GM18511 (cell line): ENCODE data around the gene LARP4B.

Experiments
- ATAC-seq: cut with Tn5 transposase; IDR thresholded peaks from one replicate; pipeline ENCODE4 v1.9.1; 2021; ENCODE audit warnings: mild to moderate bottlenecking, moderate library complexity; ENCODE audit not compliant: unreplicated experiment

The LARP4B gene

DNA sequence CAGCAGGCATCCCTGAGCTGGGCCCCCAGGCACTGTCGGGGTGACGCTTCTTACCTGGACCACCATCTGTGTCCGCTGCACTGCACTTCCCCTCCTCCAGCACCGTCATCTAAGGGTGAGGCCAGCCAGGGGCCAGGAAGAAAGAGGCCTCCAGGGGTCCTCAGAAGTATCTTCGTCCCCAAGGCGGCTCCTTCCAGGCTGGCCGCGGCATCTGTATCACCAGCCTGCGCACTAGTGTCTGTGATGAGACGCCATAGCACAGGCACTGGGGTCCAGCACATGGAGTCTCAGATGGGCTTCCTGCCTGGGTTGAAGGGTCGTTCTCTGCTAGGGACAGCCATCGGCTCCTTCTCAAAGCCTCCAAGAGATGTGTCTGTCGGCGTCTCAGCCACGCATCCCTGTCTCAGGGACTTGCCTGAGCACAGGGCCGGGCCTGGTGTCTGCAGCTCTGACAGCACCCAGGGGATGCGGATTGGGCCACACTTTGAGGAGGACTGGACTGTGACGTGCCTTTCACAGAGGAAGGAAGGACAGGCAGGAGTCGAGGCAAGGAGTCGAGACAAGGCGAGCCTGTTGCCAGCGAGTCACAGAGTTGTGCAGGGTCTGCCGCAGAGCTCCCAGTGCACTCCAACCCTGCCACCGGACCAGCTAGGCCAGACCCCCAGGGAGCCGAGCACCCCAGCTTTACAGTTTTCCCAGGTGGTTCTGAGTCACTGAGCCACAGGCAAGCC is 140.5 kb downstream of the LARP4B start:
- no peak for ATAC-seq

DNA sequence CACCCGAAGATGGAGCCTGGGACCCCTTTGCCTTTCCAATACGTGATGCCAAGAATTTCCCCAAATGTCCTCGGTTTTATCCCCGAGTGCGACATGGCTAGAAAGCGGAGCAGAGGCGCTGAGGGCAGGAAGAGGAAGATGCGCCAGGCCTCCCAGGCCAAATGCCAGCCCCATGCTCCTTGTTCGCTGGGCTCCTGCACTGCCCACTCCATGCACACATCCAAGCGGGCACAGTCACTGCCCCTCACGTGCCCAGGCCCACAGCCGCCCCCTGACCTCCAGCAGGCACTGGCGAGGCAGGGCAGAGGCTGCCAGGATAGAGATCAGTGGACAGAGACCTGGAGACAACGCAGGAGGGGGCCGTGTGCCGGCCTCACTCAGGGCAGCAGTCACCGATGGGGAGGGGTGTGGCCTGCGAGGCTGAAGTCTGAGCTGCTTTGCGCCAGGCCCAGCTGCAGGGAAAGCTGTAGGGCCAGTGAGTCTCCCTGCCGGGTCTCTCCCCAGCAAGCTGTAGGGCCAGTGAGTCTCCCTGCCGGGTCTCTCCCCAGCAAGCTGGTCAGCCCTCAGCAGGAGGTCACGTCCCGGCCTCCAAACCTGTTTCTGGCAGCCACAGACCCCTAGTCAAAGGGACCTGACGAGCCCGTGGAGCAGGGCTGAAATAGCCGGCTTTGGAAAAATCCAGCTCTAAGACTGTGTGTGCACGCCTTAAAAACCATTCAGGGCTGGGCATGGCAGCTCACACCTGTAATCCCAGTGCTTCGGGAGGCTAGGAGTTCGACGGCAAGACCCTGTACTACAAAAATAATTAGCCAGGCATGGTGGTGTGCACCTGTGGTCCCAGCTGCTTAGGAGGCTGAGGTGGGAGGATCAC is 141.4 kb downstream of the LARP4B start:
- ATAC-seq, result no peak

DNA sequence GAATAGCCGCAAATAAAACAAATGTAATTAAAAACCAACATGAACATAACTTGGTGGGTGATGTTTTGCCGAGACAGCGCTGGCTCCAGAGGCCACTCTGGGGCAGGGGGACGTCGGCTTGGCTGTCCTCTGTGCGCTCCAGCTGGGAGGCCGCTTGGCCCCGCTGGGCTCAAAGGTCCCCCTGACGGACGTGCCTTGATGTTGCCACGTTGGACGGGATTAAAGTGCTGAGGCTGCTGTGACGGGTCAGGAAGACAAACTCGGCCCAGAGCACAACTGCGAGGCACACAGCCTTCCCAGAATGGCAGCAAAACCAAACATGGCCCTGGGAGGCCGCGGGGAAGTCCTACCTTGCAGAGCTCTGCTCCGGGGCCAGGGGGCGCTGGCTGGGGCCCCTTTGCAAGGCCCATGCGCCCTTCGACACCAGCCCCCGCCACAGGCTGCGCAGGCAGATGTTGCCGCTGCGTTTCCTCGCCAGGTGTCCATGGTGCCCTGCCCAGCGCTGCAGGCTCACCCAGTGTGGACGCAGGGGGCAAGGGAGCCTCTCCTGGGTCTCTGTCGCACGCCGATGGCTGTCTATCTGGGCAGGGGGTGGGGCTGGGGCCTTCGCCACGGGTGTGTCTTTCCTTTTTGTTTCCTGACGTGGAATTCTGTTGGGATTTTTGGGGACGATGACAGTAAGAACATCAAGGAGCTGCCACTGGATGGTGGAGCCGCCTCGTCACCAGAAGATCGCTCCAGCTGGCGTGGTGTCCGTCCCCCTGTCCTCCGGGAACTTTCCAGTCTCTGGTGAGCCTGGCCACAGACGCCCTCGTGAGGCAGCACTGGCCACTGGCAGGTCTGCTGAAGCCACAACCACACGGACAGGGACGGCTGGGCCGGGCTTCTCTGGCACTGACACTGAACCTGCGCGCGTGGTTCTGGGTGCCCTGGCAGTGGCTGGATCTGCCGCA is 142.4 kb downstream of the LARP4B start:
- no peak for ATAC-seq

DNA sequence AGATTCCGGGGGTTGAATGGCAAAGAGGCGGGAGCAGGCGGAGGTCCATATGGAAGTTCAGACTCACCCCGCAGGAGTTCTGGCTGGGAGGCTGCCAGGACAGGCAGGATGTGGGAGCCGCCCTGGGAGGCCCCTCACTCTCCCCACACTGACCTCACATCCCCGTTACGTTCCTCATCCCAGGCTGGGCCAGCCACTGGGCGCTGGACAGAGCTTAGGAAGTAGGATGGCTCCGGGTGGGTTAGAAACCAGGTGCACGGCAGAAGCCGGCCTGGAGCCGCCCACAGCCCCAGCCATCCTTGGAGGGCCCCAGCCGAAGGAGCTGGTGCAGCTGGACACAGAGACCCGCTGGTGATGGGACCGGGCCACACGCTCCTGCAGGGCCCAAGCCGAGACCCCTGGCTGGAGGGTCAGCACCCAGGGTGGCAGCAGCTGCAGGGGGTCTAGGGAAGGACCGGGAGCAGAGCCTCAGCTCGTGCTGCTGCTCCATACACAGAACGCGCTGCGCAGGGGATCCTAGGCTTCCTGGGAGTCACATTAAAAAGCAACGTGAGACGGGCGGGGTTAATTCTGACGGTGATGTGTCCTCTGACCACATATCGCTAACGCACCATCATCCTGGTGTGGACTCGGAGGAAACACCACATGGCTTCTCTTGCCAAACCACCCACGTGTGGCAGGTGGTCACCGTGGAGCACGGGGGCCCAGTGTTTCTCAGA is 143.4 kb downstream of the LARP4B start:
- no peak for ATAC-seq

DNA sequence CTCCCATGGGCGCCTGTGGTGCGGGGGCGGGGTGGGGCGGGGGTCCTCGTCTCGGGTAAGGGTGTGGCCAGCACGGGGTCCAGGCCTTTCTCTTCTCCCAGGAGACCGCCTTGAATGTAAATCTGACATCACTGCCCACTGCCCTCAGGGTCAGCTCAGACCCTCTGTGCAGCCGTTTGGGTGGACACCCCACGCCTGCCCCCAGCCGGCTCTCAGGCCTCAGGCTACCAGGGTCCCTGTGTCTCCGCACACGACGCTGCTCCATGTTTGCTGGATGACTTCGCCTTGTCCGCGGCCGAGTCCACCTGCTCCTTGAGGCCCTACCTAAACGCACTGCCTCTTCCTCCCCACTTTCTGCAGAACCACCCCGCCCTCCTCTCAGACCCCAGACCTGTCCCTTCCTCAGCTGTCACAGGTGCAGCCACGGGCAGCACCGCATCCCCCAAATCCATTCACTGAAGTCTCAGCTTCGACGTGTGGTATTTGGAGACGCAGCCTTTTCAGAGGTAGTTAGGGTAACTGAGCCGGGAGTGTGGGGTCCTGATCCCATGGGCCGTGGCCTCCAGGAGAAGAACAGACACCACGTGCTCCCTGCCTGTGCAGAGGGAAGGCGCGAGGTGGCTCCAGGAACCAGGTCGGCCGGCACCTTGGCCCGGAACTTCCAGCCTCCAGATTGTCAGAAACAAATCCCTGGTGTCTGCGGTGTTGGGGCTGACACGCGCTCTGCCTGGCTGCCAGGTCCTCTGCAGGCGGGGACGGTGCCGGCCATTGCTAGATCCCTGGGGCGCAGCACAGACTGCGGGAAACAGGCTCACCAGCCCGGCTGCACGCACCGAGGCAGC is 144.7 kb downstream of the LARP4B start:
- no peak for ATAC-seq

DNA sequence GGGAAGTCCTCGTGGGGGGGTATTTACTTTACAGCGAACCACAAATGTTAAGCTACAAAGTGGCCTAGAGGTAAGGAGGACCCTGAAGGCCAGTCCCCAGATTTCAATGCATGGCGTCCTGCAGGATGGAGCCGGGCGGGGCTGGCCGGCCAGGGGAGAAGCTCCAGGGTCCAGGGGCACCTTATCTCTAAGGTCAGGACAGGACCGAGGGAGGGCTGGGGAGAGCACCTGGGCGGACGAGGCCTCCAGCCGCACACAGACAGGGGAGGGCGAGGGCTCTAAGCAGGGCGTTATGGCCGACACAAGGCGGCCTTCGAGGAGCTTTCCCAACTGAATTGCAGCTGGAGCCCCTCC is 145.7 kb downstream of the LARP4B start:
- no peak for ATAC-seq

DNA sequence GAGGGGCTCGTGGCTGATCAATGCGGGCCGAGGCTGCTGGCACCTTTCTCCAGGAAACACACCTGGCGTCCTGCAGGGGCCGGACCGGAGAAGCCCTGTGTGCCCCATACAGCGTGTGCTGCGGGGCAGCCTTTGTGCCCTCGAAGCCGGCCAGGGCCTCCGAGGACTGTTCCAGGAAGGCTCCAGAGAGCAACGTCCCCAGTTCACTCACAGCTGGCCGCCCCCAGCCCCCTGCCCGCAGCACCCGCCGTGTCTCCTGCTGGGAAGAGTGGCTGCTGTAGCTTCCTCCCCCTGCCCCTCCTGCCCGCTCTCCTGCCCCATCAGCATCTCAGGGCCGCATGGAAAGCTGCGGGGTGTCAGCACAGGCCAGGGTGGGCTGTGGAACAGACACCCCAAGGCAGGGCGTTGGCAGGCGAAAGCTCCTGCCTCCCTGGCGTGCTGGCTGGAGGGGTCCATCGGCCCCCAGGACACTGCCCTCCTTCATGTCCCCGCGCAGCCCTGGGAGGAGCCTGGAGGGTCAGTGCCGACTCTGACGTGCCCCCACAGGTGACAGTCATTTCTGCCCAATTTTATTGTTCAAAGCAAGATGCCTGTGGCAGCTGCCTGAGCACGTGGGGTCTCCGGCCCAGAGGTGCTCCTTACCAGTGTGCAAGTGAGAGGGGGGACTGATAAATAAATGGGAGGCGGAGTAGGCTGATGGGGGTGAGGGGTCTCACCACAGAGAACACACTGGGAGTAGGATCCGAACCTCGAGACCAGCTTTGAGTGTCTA is 146.2 kb downstream of the LARP4B start:
- ATAC-seq, result no peak

DNA sequence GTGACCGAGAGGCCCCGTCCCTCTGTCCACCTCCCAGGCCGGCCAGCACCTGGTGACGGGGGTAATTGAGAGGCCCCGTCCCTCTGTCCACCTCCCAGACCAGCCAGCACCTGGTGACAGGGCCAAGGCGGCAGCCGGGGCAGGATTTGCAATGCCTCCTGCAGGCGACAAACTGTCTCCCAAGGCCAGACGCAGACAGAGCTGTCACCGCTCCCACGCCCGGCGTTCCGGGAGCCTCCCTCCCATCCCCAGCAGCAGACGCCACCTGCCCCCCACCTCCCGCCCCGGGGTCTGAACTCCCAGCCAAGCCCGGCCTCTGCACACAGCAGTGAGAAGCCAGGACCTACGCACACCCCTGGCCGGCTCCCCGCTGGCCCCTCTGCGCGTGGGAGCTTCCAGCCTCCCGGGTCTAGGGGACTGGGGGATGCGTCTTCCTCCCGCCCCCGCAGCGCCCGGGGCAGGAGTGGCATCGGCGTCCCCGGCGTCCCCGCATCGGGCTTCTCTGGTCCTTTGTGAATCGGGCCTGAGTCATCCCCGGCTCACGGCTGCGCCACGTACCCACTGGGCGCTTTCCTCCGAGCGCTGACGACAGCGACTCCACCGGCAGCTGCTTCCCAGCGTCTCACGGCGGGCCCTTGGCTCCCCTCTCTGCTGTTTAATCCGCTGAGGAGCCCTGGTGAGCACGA is 147.0 kb downstream of the LARP4B start:
- no peak for ATAC-seq

DNA sequence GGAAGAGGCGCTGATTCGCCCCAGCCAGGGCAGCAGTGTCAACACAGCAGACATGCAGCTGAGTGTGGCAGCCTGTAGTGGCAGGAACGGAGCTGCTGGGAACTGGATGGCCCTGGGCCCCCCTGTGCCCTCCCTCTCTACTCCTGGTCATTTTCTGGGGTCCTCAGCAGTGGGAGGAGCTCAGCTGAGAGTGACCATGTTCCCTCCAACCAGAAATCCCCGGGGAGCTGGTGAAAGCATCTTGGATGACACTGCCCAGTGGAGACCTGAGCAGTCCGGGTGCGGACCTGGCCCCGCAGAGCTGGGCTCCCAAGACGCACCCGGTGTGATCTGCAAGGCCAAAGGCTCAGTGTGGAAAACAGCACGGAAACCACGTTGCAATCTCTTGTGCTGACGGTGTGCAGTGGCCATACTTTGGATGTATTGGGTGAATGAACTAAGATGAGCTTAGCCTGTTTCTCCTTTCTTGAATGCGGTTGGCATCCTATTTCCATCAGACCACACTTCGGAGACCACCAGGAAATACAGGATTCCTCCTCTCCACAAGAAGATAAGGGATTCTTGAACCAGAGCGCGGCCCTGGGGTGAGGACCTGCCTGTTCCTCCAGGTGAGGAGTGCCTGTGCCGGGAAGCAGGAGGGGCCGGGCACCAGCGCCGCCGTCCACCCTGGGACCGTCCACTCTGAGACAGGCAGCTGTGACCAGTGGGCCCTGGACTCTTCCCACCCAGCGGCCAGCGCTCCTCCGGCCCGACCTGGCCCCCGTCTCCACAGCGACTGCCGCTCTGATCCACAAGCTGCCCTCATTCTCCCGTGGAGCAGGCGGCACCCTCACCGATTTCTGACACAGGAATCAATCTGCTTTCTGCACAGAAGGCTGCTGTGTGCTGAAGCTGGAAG is 148.5 kb downstream of the LARP4B start:
- ATAC-seq, result no peak

DNA sequence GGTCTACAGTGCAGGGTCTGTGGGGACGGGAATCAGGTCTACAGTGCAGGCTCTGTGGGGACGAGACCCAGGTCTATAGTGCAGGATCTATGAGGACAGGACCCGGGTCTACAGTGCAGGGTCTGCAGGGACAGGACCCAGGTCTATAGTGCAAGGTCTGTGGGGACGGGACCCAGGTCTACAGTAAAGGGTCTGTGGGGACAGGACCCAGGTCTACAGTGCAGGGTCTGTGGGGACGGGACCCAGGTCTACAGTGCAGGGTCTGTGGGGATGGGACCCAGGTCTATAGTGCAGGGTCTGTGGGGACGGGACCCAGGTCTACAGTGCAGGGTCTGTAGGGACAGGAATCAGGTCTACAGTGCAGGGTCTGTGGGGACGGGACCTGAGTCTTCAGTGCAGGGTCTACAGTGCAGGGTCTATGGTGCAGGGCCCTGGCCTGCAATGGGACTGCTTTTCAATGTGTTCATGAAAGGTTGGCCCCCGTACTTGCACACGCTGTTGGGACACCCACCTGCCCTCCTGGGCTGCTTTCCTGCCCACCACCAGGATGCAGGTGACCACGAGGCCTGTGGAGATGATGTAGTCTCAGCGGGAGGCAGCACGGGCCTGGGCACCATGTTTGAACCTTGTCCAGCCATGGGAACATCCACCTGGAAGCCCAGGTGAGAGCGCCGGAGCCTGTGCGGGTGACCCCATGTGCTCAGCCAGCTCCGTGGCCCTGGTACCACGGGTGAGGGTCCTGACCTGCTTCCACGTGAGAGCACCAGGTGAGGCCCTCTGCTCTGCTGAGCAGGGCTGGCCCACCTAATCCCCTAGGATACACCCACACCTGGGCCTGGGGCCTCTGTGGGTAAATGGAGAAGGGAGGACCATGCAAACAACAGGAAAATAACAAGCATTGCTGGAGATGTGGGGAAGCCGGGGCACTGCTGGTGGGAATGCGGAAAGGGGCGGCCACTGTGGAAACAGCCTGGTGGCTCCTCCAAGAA is 150.7 kb downstream of the LARP4B start:
- ATAC-seq, result no peak

DNA sequence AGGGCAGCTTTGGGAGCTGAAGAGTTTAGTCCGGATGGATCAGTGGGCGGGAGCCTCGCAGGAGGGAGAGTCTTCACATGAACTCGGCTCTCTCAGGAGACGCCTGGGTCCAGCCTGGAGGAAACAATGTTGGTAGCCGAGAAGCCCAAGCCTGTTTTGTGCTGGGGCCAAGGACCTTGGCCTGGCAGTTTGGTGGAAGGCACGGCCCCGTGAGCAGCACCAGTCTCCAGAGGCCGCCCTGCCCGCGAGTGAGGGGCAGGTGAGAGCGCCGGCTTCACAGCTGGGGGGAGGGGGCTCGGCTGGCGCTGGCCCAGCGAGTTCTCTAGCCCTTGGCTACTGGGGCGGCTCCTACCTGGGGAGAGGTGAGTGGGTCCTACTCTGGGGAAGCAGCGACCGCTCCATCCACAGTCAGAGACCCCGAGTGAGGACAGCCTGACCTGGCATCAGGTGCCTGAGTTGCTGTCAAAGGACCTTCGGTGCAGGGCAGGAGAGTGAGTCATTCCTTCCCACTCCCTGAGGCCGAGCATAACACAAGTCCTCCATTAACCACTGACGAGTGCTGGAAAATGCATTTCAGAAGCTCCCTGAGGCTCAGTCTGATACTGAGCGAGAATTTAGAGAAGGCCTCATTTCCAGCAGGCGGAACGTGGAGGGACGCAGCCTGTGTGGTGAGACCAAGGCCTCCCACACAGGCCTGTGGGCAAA is 152.7 kb downstream of the LARP4B start:
- ATAC-seq, result no peak

DNA sequence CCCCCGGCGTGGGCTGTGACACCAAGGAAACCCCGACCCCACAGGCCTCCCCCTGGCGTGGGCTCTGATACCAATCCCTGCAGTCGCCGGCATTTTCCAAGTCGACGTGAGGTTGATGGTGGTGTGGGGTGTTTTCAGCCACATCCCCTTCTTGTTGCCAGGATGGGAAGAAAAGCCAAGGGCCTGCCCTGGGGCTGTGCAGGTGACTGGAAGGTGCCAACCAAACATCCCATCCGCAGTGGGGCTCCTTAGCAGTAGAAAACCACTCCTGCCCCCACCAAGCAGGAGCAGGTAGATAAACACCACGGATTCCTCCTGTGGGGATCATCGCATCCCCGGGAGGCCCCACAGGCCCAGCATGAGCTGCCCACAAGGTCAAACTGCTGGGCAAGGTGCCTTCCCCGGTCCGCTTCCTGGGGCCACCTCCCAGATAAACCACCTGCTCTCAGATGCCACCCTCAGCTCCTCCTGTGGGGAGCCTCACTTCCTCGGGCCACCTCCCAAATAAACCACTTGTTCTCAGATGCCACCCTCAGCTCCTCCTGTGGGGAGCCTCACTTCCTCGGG is 153.5 kb downstream of the LARP4B start:
- ATAC-seq, result no peak

DNA sequence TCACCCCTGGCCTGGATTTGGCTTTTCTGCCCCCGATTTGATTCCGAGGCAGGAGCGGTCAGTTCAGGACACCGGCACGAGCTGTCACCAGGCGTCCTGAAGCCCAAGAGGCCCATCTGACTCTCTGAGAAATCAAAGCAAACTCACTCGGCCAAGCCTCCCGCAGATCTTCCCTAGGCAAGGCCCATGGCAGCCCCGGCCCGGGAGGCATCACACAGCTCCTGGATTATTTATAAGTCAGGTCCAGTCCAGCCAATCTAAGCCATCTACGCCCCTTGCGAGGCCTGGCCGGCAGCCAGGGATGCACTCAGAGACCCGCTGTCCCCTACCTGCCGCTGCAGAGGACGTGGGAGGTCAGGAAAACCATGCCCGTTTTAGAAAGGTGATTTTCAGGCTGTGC is 154.7 kb downstream of the LARP4B start:
- ATAC-seq, result no peak

DNA sequence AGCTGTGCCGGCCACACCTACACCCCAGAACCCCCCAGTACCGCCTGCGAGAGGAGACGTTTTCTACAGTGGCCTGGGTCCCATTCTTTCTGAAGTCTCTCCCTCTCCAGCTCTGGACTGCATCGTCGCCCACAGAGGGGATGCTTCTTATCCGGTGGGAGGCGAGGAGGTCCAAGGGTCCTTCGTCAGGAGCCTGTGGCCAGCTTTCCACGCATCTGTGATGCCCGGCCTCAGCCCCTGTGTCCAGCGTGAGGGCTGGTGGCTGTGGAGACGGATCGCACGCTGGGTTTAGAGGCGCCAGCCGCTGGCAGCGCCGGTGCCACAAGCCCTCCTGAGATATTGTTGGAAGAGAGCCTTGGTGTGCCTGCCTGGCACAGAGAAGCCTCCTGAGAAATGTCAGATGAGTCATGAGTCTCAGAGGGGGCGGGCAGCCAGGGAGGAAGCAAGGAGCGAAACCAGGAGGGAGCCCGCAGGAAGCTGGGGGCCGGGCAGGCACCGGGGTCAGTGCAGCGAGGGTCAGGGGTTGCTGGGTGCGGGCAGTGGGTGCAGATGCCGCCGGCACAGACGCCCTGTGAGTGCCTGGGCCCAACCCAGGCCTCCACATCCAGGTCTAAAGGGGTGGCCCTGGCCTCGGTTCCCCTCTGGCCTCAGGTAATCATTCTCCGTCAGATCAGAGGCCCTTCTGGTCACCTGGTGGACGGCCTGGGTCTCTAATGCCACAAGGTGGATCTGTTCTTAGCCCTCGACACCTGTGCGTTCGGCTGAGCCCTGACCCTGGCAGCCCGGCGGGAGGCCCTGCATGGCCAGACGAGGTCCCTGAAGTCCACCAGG is 156.0 kb downstream of the LARP4B start:
- no peak for ATAC-seq
